ENCODE results near the gene MAPKAPK5.
"Not testable (repeated sequence)": the region's sequence is repeated elsewhere in the genome, so short reads cannot be mapped to it uniquely, and the experiment has no call there.

Gene MAPKAPK5, protein sequence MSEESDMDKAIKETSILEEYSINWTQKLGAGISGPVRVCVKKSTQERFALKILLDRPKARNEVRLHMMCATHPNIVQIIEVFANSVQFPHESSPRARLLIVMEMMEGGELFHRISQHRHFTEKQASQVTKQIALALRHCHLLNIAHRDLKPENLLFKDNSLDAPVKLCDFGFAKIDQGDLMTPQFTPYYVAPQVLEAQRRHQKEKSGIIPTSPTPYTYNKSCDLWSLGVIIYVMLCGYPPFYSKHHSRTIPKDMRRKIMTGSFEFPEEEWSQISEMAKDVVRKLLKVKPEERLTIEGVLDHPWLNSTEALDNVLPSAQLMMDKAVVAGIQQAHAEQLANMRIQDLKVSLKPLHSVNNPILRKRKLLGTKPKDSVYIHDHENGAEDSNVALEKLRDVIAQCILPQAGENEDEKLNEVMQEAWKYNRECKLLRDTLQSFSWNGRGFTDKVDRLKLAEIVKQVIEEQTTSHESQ

DNA sequence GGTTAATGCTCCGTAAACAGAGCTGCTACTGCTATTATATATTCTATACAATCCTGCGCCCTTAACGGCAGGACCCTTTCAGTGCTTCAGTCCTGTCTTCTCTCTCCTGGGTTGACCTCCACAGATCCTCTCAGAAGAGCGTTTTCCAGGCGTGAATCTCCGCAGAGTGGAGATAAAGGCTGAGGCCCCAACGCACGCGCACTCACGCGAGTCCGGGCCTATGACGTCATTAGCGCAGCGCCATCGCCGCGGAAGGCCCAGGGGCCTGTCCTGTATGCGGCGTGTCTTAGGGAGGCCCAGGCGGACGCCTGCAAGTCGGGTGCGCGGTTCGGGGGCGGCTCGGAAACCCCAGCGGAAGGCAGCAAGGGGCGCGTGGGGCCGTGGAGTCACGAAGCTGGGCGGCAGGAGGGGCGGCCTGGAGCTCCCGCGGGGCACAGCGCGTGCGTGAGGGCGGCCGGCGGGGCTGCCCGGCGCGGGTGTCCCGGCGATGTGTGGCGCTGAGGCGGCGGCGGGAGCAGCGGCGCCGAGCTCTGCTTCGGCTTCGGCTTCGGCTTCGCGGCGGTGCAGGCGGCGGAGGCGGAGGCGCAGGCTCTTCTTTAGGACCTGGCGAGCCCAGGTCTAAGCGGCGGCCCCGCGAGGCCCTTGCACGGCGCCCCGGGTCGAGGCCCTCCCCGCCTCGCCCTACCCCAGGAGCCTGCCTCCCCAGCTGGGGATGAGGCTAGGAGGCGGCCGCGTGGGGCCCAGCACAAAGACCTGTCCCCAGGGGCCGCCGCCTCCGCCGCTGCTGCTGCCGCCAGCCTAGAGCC, at the start of gene MAPKAPK5:
MAPKAPK5 (plus strand) TSS at position 479 of the 806 bp plus-strand sequence. CDS start 506 bp downstream, outside the sequence.
- DNase-seq = peak; percentile 98

DNA sequence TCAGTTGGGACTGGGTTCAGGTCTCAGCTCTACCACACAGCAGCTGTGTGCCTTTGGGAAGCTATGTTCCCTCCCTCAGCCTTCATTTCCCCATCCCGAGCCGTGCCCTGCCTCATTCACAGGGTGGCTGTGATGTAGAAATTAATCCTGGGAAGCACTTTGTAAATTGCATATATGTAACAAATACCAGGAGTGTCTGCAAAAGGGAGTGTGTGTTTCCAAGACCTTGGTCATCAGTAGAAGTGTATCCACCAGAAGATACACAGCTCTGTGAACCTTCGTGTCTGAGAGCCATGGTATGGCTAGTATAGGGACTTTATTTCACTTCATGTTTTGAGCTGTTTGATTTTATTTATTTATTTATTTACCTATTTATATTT, 49.2 kb upstream of the MAPKAPK5 start:
- no peak for DNase-seq

DNA sequence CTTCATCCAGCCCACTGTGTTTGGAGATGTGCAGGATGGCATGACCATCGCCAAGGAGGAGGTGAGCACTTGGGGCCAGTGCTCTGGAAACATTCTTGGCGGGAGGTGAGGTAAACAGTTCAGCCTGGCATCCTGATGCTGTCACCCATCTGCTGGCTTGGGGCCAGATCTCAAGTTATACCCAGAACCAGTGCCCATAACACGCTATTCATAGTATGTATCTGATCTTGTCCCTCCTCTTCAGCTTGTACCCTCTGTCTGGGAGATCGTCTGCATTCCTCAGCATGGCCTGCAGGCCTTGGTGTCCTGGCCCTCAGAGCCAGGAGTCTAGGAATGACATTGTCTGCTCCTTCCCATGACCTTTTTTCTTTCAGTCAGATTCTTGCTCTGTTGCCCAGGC, 43.8 kb upstream of the MAPKAPK5 start:
- no peak for DNase-seq

DNA sequence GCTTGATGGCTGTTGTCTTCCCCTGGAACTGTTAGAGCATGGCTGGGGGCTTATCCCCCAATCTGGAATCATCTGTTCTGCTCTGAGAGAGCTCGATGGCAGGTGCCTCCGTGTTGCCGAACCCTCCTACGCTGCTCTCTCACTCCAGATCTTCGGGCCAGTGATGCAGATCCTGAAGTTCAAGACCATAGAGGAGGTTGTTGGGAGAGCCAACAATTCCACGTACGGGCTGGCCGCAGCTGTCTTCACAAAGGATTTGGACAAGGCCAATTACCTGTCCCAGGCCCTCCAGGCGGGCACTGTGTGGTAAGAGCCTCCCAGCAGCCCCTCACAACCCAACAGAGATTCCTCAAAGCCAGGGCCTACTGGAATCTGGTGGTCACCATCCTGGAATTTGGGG, 42.3 kb upstream of the MAPKAPK5 start:
- no peak for DNase-seq

DNA sequence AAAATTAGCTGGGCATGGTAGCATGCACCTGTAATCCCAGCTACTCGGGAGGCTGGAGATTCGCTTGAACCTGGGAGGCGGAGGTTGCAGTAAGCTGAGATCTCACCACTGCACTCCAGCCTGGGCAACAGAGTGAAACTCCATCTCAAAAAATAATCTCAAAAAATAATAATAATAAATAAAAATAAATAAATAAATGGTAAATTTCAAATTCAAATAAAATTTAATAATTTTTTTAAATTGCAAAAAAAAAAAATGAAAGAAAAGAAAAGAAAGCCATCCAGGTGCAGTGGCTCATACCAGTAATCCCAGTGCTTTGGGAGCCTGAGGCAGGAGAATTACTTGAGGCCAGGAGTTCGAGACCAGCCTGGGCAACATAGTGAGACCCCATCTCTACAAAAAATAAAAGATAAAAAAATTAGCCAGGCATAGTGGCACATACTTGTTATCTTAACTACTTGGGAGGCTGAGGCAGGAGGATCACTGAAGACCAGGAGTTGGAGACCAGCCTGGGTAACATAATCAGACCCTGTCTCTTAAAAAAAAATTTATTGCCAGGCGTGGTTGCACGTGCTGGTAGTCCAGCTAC, 38.9 kb upstream of the MAPKAPK5 start:
- no peak for DNase-seq

DNA sequence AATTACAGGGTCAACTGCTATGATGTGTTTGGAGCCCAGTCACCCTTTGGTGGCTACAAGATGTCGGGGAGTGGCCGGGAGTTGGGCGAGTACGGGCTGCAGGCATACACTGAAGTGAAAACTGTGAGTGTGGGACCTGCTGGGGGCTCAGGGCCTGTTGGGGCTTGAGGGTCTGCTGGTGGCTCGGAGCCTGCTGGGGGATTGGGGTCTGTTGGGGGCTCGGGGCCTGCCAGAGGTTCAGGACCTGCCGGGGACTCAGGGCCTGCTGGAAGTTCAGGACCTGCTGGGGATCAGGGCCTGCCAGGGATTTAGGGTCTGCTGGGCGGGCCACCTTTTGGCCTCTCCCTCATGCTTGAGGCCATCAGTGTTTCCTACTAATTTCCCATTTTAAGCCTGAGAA, 38.2 kb upstream of the MAPKAPK5 start:
- no peak for DNase-seq

DNA sequence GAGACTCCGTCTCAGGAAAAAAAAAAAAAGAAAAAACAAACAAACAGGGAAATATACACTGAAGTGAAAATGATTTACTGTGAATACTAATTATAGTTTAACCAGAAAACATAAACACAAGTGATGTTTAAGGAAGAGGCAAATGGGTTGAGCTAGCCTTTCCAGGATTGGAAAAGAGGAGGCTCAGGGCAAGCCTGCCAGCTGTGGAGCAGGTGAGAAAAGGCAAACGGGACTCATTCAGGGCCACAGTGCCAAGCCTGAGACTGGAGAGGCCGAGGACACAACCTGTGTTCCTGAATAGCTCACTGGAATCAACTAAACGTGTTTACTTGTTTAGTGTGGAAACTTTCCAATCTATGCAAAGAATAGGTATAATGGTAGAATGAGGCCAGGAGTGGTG, 35.7 kb upstream of the MAPKAPK5 start:
- no peak for DNase-seq

DNA sequence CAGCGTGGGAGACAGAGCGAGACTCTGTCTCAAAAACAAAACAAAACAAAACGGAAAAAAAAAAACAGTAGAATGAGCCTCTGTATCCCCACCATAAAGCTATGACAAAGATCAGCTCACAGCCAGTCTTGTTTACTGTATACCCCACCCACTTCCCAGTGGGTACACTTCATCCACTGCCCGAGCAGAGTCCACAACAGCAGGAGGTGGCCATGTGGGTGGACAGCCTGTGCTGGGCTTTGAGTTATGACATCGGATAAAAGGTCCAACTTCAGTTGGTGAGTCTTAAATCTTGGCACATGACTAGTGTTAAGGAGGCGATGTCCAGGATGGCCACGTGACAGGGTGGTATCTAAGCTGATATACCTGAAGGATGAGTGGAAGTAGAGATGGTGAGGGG, 34.8 kb upstream of the MAPKAPK5 start:
- no peak for DNase-seq

DNA sequence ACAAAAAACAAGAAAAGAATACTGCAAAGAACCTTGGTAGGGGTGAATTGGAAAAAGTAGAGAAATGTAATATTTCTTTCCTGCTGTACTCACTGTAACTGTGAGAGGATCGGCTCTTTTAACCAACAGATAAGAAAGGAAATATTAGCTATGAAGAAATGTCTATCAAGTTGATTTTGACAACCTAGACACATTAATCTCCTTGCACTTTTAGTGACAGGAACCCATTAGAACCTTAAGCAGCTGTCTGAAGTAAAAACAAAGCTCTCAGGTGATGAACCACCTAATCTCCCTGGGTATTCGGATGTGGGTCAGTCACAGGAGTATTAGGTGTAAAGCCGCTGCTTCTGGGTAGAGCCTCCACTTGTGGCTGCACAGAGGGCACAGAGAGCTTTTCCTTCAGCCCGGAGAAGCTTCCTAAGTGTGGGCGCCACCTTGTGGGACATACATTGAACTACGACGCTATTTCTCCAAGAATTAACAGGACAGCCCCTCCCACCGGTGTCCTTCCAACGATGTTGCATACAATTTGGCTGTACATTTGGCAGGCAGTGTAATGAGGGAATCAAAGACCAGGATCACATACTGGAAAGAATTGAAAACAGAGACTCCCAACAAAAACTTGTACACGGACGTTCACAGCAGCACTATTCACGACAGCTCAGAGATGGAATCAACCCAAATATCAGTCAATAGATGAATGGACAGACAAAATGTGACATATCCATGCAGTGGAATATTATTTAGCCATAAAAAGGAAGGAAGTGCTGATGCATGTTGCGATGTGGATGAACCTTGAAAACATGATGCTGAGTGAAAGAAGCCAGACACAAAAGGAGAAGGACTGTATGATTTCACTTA, 28.9 kb upstream of the MAPKAPK5 start:
- peak; percentile 76 for DNase-seq

DNA sequence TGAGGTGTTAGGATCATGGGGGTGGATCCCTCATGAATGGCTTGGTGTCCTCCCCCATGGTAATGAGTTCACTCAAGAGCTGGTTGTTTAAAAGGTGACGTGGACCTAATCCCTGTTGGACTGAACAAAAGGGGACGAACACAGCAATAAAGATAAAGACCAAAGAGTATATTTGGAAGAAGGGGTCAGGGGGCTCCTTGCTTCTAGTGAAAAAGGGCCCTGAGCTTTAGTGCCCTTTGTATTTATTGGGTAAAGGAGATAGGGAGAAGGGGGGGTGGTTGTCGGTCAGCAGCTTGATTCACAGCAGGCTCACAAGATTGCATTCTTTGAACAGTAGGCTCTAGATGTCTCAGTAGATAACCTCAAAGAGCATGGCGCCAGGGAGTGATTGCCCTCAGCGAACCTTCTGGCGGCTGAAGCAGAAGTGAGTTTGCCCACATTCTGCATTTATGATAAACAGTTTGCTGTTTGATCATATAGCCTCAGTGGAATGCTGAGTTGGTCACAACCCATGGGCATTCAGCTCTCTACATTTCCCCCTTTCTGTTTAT, 25.9 kb upstream of the MAPKAPK5 start:
- DNase-seq = no peak

DNA sequence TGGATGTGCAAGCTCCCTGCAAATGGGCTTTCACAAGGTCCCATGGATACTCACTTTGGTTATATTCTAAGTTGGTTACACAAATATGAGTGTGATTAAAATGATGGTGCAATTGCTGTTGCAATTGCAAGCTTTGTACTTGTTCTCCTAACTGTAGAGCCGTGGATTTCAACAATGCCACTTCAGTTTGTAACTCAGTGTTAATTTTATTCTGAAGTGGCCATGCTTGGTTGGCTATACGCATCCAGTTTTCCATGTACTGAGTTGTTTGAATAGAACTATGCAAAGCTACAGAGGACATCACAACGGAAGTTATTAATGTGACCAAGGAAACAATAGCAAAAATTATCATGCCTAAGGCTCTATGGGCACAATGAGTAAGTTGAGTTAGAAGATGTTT, 25.1 kb upstream of the MAPKAPK5 start:
- not testable (repeated sequence) for DNase-seq

DNA sequence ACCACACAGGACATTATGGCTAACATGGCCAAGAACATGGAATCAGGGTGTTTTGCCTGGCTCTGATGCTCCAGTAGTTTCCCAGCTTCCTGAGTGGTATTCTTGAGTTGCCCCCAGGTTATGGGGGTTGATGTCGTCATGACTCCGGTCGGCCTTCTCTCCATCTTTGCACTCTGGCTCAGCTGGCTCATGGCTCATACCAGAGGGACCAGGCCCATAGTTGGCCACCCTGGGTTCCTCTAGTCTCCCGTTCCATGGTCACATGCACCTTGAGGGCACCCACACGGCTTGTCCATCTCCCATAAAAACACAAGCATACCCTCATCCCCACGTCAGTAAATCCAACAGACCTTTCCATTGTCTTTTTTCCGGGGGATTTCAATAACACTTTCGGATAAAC, 23.7 kb upstream of the MAPKAPK5 start:
- DNase-seq = no peak

DNA sequence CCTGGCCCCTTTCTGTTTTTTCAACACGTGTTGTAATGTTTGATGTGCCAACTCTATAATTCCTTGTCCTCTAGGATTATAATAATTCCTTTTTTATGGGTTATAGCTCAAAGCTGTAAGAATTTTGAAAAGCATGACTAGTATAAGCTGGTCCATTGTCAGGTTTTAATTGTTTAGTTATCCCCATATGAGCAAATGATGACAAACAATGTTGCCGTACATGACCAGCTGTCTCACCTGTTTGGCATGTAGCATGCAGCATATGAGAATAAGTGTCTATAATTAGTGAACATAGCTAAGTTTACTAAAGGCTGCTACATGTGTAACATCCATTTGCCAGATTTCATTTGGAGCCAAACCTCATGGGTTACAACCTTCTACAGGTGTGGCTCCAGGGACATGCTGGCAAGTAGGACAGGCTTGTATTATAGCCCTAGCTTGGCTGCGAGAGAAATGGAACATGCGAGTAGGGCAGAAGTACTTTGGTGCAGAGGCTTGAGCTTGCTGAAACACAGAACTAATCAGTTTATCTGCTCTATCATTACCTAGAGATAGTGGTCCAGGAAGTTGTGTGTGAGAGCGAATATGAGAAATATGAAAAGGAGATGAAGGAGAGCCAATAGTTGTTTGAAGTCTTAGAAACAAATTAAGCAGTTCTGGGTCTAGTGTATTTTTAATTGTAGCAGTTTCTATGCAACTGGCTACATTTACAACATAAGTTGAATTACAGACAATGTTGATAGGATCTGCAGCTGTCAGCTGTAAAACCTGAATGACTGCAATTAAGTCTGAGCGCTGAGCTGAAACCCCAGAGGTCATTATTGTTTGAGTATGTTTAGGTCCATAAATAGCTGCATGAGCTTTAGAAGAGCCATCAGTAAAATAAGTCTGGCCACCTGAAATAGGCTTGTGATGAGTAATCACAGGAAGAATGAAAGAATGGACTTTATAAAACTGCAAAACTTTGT, 22.6 kb upstream of the MAPKAPK5 start:
- DNase-seq = no peak

DNA sequence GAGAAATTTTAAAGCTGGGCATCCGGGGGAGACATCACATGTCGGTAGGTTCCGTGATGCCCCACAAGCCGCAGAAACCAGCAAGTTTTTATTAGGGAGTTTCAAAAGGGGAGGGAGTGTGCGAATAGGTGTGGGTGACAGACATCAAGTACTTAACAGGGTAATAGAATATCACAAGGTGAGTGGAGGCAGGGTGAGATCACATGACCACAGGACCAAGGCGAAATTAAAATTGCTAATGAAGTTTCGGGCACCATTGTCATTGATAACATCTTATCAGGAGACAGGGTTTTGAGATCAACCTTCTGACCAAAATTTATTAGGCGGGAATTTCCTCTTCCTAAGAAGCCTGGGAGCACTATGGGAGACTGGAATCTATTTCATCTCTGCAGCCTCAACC, 21.2 kb upstream of the MAPKAPK5 start:
- not testable (repeated sequence) for DNase-seq

DNA sequence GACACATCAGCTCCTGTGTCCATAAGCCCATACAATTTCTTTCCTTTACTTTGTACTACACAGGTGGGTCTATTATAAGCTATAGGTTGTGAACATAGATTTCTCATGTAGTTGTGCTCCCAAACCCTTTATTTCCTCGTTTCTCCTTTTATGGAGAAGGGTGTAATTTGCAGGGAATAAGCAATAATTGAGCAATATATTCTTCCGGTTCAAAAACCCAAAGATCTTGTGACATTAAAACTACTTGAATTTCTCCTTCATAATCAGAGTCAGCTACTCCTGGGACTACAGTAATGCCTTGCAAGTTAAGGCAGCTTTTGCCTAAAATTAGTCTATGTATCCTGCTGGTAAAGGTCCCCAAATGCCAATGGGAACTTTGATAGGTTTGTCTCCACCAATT, 19.1 kb upstream of the MAPKAPK5 start:
- no peak for DNase-seq

DNA sequence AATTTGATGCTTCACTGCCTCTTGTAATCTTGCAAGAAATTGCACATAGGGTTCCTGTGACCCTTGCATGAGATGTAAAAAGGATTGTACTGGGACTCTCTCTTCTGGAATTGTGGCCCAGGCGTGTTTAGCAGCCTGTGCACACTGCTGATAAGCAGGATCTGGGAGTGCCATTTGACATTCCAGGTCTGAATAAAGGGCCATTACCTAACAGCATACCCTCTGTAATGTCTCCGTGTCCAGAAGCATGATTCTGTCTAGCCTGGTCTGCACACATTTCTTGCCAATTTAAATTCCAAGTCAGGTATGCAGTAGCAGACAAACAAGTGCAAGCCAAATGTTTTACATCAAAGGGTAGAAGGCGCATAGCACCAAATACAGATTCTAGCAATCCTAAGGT, 18.1 kb upstream of the MAPKAPK5 start:
- DNase-seq = no peak

DNA sequence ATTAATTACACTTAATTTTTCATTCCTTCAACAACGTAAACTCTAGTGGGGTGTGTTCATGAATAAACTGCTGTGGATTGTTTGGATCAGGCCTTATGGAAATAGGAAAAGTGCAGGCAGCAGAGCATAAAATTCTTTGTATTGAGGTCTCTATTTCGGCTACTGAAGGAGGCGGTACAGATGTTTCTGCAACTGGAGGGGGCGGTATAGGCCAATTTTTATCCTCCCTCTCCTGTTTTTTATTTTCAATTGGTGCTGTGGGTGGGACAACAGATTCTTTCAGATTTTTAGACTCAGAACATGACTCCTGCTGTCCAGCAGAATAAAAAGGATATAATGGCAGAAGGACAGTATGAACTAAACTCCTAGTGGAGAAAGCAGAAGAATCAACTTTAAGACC, 17.7 kb upstream of the MAPKAPK5 start:
- DNase-seq = not testable (repeated sequence)

DNA sequence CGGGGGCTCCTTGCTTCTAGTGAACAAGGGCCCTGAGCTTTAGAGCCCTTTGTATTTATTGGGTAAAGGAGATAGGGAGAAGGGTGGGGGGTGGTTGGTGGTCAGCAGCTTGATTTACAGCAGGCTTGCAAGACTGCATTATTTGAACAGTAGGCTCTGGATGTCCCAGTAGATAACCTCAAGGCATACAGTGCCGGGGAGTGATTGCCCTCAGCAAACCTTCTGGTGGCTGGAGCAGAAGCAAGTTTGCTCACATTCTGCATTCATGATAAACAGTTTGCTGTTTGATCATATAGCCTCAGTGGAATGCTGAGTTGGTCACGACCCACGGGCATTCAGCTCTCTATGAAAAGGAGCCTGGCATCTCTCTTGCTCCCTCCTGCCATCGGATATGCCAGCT, 16.5 kb upstream of the MAPKAPK5 start:
- DNase-seq = no peak

DNA sequence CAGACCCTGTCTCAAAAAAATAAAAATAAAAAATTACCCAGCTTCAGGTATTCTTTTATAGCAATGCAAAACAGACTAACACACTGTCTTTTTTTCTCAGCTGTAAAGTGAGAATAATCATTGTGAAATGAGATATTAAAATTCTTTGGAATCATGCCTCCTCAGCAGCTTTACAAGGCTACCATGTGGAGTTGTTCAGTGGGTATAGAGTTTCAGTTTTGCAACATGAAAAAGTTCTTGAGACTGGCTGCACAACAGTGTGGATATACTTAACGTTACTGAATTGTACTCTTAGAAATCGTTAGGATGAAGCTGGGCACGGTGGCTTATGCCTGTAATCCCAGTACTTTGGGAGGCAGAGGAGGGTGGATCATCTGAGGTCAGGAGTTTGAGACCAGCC, 15.7 kb upstream of the MAPKAPK5 start:
- no peak for DNase-seq

DNA sequence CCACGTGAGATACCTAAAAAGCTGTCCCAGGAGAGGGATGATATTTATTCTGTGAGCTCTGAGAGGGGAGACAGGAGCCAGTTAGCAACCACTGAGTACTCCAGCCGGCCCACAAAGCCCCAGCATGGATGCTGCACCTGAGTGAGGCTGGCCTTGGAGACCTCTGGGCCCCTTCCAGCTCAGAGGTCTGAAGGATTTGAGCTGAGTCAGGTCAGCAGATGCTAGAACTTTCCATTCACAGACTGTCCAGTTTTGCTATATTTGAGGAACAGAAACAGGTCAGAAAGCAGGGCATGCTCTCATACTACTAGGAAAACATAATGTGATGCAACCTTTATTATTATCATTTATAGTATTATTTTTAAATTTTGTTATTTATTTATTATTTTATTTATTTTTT, 15.0 kb upstream of the MAPKAPK5 start:
- DNase-seq = no peak

DNA sequence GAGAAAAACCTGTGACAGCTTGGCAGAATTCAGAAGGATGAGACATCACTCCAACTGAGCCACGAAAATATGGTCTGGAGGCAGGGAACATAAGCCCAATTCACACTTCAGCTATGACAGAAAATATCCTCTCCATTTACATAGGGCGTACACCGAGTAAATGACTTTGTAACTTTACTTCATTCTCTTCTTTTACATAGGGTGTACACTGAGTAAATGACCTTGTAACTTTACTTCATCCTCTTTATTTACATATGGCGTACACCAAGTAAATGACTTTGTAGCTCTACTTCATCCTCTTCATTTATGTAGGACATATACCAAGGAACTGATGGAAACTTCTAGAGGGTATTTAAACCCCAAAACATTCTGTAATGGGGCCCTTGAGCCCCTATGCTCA, 14.1 kb upstream of the MAPKAPK5 start:
- DNase-seq = no peak
